Endodermal cell (in vitro differentiated cells): Measurements from ENCODE around the gene RAD9B. TPM values are rescaled to one million over a fixed set of nuclear protein-coding genes. Genes with fewer than 3 reads are reported as not detected.

Experiments used
- DNase-seq: peaks from one replicate; pipeline ENCODE4 v3.0.0-alpha.2; 2017
- H3K27ac ChIP-seq: 2 replicates; pipeline ENCODE4 v1.5.1; 2013; ENCODE audit warnings: mild to moderate bottlenecking, low read depth, low read length, moderate library complexity
- H3K27me3 ChIP-seq: 2 replicates; pipeline ENCODE4 v1.6.1; 2013; ENCODE audit warnings: mild to moderate bottlenecking, low read length, moderate library complexity; ENCODE audit not compliant: insufficient read depth, control insufficient read depth, poor library complexity, severe bottlenecking
- H3K36me3 ChIP-seq: 2 replicates; pipeline ENCODE4 v1.7.0; 2013; ENCODE audit warnings: mild to moderate bottlenecking, low read length, moderate library complexity; ENCODE audit not compliant: control insufficient read depth, insufficient read depth
- H3K4me1 ChIP-seq: one replicate; pipeline ENCODE4 v1.7.0; 2013; ENCODE audit warnings: low read length; ENCODE audit not compliant: control insufficient read depth, insufficient read depth
- H3K4me3 ChIP-seq: 2 replicates; pipeline ENCODE4 v1.5.1; 2013; ENCODE audit warnings: mild to moderate bottlenecking, low read length, moderate library complexity
- H3K9ac ChIP-seq: 2 replicates; pipeline ENCODE4 v1.6.1; 2013; ENCODE audit warnings: mild to moderate bottlenecking, low read length, moderate library complexity; ENCODE audit not compliant: poor library complexity, severe bottlenecking; ENCODE audit errors: extremely low read depth
- H3K9me3 ChIP-seq: 2 replicates; pipeline ENCODE4 v1.6.1; 2013; ENCODE audit warnings: mild to moderate bottlenecking, low read length, moderate library complexity; ENCODE audit not compliant: control insufficient read depth
- H3K27ac Mint-ChIP-seq: 2 replicates; pipeline ENCODE4 v1.8.0; 2020; ENCODE audit warnings: mixed read lengths
- H3K27me3 Mint-ChIP-seq: 2 replicates; pipeline ENCODE4 v1.8.0; 2021; ENCODE audit warnings: mild to moderate bottlenecking, mixed read lengths; ENCODE audit not compliant: insufficient read depth
- H3K36me3 Mint-ChIP-seq: 2 replicates; pipeline ENCODE4 v1.8.0; 2020; ENCODE audit warnings: low read depth, mixed read lengths
- H3K4me1 Mint-ChIP-seq: 2 replicates; pipeline ENCODE4 v1.8.0; 2020; ENCODE audit warnings: mixed read lengths
- H3K4me3 Mint-ChIP-seq: 2 replicates; pipeline ENCODE4 v1.8.0; 2020; ENCODE audit warnings: mild to moderate bottlenecking, moderate library complexity, mixed read lengths
- H3K9me3 Mint-ChIP-seq: 2 replicates; pipeline ENCODE4 v1.8.0; 2020; ENCODE audit warnings: mild to moderate bottlenecking, mixed read lengths
- WGBS, 2 experiments: methylation state at CpG; one replicate each; pipeline versions ENCODE4 v1.1.5 to v1.1.7; 2013; ENCODE audit warnings: missing lambda C conversion rate in 2 of 2, mixed read lengths in 1 of 2; ENCODE audit not compliant: insufficient coverage in 1 of 2, insufficient read length in 1 of 2; 5-methylcytosine and 5-hydroxymethylcytosine counted together
- total RNA-seq, 2 donors: library from RNA; stranded (reverse); fragmentation: NEBNext Ultra II Directional in 1 of 2; extraction: Animal tissue kit (Norgen Biotek cat#: 25700) in 1 of 2; gene quantifications; 2 replicates in 1 of 2; 3 replicates in 1 of 2; pipeline ENCODE4 v1.2.1, GENCODE V29; 2021
- TF ChIP-seq, protein P1 (sequence below): fragments of 200-600 bp; sonication (generic); conservative IDR thresholded peaks from 2 replicates; pipeline ENCODE4 v1.5.0; 2021; ENCODE audit warnings: antibody characterized with exemption, mild to moderate bottlenecking

Gene RAD9B
- total RNA-seq, 2 donors from 2014 or later, result 0.29 to 0.31 TPM

DNA sequence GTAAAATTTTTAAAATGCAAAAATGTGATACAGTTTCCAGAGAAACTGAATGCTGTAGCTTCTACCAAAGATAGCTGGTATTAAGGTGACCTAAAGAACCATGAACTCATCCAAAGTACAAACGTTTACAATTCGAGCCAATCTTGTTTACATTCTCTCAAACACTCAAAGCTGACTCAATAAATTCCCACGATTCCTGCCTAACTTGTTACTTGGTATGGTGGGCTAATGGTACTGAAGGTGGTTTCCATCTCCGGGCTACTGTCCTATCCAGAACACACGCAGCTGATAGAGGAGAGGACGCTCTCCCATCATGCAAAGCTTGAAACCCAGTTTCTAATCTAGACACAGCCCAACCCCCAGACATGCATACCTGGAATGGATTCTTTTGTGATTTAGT, 31.5 kb downstream of the RAD9B start:
- peak overlapping the region; percentile 74 for H3K27ac Mint-ChIP-seq

DNA sequence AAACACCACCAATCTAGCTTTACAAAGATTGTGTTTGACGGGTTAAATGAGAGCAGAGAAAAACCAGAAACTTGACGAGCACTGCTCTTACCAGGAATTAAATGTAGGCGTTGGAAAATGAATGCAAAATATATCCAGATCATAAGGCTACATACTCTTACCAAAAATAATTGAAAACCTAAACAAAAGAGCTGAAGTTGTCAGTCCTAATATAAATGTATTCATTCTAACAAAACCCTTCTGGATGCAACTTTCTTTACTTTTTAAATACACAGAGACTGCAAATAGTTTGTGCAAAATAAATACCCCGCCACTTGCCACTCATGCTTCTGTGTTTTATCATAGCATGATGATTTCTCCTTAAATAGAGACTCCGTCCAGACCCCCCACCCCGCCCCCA, 32.7 kb downstream of the RAD9B start:
- Histone ChIP-seq H3K9me3 (no peaks in the 10 kb centered on the region), H3K36me3 (peaks cover 50% of the 10 kb centered on the region), H3K4me1 (peaks cover 9% of the 10 kb centered on the region), H3K9ac (no peak overlapping the region), H3K4me3 (no peak overlapping the region), H3K27ac (no peak overlapping the region), H3K27me3 (no peaks in the 10 kb centered on the region)
- peaks cover 32% of the 10 kb centered on the region for H3K36me3 Mint-ChIP-seq
- H3K4me3 Mint-ChIP-seq, result no peak overlapping the region
- no peak for DNase-seq
- H3K27me3 Mint-ChIP-seq, result no peaks in the 10 kb centered on the region
- 82 to 98% methylated on average over 2 to 6 of the region's 6 CpGs for WGBS, 2 experiments
- H3K27ac Mint-ChIP-seq, result no peak overlapping the region
- no peaks in the 10 kb centered on the region for H3K9me3 Mint-ChIP-seq
- peaks cover 8% of the 10 kb centered on the region for H3K4me1 Mint-ChIP-seq
- TF ChIP-seq, protein P1, sequence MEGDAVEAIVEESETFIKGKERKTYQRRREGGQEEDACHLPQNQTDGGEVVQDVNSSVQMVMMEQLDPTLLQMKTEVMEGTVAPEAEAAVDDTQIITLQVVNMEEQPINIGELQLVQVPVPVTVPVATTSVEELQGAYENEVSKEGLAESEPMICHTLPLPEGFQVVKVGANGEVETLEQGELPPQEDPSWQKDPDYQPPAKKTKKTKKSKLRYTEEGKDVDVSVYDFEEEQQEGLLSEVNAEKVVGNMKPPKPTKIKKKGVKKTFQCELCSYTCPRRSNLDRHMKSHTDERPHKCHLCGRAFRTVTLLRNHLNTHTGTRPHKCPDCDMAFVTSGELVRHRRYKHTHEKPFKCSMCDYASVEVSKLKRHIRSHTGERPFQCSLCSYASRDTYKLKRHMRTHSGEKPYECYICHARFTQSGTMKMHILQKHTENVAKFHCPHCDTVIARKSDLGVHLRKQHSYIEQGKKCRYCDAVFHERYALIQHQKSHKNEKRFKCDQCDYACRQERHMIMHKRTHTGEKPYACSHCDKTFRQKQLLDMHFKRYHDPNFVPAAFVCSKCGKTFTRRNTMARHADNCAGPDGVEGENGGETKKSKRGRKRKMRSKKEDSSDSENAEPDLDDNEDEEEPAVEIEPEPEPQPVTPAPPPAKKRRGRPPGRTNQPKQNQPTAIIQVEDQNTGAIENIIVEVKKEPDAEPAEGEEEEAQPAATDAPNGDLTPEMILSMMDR, result no peak

More for the DNA sequence above, 31.5 kb downstream of the RAD9B start:
- TF ChIP-seq, protein P1, result no peak
- H3K4me1 Mint-ChIP-seq, result peaks cover 8% of the 10 kb centered on the region
- no peaks in the 10 kb centered on the region for H3K27me3 Mint-ChIP-seq
- Histone ChIP-seq H3K36me3 (peaks cover 39% of the 10 kb centered on the region), H3K27me3 (no peaks in the 10 kb centered on the region), H3K4me3 (peak overlapping the region; percentile 7), H3K9me3 (no peaks in the 10 kb centered on the region), H3K4me1 (peaks cover 9% of the 10 kb centered on the region), H3K9ac (peak overlapping the region; percentile 21), H3K27ac (no peak overlapping the region)
- DNase-seq, result peak; percentile 43
- WGBS, 2 experiments, result 82 to 94% methylated on average over 3 to 5 of the region's 6 CpGs
- no peak overlapping the region for H3K4me3 Mint-ChIP-seq
- no peaks in the 10 kb centered on the region for H3K9me3 Mint-ChIP-seq
- H3K36me3 Mint-ChIP-seq, result peaks cover 33% of the 10 kb centered on the region

DNA sequence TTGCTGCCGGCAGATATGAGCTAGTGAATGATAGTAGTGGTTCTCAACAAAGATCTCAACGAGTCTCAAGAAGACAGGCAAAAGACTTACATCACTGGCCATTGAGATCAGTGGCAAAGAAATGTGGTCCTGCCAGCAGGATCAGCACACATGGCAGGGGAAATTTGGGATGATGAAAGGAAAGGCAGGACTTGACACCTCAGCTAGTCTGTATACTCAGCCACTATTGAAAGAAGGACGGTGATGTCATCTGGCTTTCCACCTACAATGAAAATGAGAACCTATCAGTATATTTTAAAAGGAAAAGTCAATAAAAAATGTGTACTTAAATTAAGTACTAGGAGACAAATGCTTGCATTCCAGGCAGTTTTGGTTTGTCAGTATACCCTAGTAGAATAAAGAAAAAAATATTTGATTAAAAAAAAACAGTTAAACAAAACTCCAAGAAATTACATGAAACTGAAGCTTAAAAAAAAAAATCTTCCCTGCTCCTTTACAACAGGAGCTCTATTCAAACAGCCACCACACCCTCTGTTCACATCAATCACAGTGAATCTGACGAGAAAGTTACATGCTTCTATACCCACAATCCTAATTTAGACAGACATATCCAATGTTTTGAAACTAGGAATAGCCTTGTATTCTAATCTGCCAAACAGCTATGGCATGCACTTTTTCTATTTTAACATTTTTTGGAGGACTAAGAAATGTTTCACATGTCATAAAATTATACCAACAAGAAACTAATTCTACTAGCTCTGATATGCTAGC, 34.9 kb downstream of the RAD9B start:
- Mint-ChIP-seq H3K4me1 (peaks cover 8% of the 10 kb centered on the region), H3K36me3 (peaks cover 27% of the 10 kb centered on the region), H3K27me3 (no peaks in the 10 kb centered on the region), H3K4me3 (no peak overlapping the region), H3K27ac (no peak overlapping the region), H3K9me3 (no peaks in the 10 kb centered on the region)
- peaks cover 9% of the 10 kb centered on the region for H3K4me1 ChIP-seq
- no peak overlapping the region for H3K9ac ChIP-seq
- no peaks in the 10 kb centered on the region for H3K27me3 ChIP-seq
- peak; percentile 29 for DNase-seq
- H3K4me3 ChIP-seq, result no peak overlapping the region
- TF ChIP-seq, protein P1, result no peak
- 92 to 100% methylated on average over 2 to 4 of the region's 4 CpGs for WGBS, 2 experiments
- H3K36me3 ChIP-seq, result peaks cover 55% of the 10 kb centered on the region
- no peaks in the 10 kb centered on the region for H3K9me3 ChIP-seq
- H3K27ac ChIP-seq, result no peak overlapping the region
